Stimulated activated CD8-positive, alpha-beta memory T cell treated with anti-CD3 and anti-CD28 coated beads, Interleukin-4, amount 100 ng/mL, for 48 hours (primary cell): ENCODE data around the gene ACCS.

Source experiments
- DNase-seq: peaks from one replicate; pipeline ENCODE4 v3.0.0-alpha.2; 2020

ACCS gene

DNA sequence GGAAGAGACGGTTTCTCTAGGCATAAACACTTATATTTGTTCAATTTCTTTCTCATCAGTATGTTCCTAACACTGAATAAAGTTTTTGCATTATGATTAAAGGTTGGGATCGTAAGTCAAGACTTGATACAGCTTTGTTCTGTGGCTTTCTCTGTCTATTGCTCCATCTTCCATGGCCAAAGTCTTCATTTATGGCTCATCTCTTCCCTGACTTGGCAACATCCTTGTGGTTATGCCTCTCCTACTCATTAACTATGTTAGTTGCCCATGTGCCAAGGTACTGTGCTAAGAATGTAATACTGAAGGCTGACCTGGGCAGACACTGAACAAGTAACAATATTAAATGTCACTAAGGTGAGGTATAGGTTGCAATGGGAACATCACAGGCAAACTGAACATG lies 19.9 kb upstream of the ACCS start:
- no peak for DNase-seq

- no peak for DNase-seq
Measured at GRCh38 chr11:44047298-44047697, 18.8 kb upstream of the ACCS start.

DNA sequence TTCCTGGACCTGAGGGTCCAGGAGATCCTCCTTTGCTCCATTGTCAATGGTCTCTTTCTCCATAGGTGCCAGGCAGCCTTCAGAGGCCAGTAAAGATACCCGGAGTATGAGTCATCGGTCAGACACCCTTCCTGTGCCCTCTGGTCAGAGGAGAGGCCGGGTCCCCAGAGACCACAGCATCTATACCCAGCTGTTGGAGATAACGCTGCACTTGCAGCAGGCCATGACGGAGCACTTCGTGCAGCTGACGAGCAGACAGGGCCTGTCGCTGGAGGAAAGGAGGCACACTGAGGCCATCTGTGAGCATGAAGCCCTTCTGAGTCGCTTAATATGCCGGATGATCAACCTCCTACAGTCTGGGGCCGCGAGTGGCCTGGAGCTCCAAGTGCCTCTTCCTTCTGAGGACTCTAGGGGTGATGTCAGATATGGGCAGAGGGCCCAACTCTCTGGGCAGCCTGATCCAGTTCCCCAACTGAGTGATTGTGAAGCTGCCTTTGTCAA lies 18.1 kb upstream of the ACCS start, which contains the start of gene ACCSL:
Gene ACCSL, plus strand, starts transcription at position 51 of the 501 bp plus-strand sequence. Its CDS starts 56 bp downstream, at position 107.
- DNase-seq: no peak

DNA sequence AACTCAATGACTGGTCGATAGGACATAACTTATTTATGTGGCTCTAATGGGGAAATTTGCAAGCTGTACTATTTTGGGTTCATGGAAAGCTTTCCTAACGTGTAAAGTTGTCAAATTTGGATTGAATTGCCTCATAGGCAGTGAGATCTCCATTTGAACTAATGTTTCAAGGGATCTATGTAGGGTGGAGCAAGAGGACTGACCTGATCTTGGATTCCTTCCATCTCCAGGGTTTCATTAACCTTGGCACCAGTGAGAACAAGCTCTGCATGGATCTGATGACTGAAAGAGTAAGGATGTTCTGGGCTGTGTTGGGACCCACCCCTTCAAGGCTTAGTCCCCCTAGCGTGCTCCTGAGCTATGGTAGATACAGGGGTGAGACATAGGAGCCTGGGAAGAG lies 16.2 kb upstream of the ACCS start:
- no peak for DNase-seq

- DNase-seq: no peak
Measured at GRCh38 chr11:44051171-44051570, 14.9 kb upstream of the ACCS start.

- no peak for DNase-seq
Measured at GRCh38 chr11:44057340-44057739, 8.7 kb upstream of the ACCS start.

DNA sequence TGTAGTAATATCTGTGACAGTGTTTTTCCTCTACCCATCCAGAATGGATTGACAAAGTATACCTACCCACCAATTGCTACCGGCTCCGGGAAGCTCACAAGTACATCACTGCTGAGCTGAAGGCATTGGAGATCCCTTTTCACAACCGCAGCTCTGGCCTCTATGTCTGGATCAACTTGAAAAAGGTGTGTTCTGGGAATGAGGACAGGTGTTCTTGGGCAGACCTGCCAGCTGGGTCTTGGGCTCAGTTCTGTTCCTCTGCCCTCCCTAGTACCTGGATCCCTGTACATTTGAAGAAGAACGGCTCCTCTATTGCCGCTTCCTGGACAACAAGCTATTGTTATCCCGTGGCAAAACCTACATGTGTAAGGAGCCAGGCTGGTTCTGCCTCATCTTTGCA lies 7.8 kb upstream of the ACCS start:
- no peak for DNase-seq

DNA sequence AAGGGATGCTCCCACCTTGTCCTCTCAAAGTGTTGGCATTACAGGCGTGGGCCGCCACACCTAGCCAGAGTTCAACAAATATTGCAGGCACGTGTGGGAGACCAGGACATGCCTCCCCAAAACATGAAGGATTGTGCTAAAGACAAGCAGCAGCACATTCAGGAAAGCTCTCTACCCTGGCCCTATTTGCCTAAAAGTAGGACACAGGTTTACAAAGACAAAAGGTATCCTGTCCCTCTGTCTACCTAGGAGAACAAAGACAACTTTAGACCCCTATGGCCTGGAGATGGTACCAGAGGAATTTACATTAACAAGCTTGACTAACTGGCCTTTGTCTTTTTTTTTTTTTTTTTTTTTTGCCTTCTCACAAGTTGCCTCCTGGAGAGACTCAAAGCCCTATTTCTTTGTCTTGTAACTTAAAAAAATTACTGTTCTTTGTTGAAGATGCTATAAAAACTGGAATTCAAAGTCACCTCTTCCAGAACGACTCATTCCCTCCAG lies 859 bp upstream of the ACCS start:
- no peak for DNase-seq

DNA sequence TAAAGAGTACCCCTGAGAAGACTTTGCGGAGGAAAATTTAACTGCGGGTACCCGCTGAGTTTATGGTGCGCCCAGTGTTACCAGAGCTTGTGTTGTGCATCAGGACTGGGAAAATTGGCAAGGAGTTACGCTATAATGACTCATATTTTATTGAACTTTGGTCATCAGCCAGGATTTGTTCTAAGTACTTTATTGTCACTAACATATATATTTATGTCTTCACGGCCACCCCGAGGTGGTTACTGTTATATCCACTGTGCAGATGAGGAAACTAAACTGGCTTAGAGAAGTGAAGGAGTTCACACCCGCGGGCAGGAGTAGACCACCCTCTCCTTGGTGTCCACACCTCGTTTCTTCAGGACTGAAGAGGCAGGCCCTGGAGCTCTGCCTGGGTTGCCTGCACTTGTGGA lies 667 bp downstream of the ACCS start:
- DNase-seq: no peak

GRCh38 chr11:44067266-44067665 lies 1.2 kb downstream of the ACCS start:
- no peak for DNase-seq

DNA sequence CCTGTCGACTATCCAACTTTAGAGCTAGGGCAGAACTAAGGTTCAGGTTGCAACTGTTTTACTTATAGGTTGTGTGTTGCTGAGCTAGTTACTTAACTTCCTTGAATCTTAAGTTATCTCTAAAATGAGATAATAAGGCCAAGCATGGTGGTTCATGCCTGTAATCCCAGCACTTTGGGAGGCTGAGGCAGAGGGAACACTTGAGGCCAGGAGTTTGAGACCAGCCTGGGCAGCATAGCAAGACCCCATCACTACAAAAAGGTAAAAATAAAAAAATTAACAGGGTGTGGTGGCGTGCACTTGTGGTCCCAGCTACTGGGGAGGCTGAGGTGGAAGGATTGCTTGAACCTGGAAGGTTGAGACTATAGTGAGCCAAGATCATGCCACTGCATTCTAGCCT lies 2.1 kb downstream of the ACCS start:
- no peak for DNase-seq

DNA sequence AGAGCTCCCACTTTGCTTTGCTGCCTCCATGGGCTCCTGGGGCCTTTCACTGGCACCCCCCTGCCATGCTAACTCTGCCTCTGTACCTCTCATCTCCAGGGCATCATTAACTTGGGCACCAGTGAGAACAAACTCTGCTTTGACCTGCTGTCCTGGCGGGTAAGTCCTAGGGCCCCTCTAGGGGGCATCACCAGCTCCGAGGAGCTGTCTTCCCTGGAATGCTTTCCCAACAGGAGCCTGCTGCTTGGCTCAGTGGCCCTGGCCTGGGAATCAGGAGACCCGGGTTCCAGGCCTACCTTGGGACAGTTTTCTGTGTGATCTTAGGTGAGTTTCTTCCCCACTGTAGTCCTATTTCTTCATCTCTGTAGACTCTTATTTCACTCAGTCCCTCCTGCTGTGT lies 5.1 kb downstream of the ACCS start:
- no peak for DNase-seq

DNA sequence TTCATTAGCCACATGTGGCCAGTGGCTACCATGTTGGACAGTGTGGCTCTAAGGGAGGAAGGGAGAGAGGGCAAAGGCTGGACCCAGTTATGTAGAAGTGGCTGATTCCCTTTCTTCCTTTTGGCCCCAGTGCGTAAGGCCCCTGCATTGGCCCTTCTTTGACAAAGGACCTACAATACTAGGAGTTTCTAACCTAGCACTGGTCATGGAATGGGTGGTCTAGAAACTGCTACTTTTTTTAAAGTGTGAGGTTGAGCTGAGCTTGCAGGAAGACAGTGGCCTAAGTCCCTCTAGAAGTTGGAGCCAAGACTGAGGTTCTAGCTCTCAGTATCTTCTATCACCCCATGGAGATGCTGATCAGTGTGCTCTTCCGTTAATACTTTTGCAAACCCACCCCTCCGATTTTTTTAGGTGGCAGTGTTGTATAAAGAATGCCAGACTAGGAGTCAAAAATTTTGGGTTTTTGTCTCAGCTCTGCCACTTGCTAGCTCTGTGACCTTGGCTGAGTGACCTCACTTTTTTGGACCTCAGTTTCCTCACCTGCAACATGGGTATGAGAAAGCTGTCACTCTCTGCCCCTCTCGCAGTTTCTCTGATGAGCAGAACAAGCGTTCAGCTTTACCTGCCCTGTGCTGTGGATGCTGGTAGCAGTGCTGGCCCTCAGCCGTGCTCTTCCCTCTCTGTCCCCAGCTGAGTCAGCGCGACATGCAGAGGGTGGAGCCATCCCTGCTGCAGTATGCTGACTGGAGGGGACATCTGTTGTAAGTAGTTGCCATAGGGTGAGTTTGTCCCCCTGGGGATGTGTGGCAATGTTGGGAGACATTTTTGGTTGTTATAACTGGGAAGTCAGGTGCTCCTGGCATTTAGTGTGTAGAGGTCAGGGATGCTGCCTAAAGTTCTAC lies 6.9 kb downstream of the ACCS start:
- no peak for DNase-seq

- DNase-seq: no peak
Measured at GRCh38 chr11:44078794-44079193, 12.7 kb downstream of the ACCS start.

GRCh38 chr11:44079376-44079775 lies 13.3 kb downstream of the ACCS start:
- no peak for DNase-seq

GRCh38 chr11:44080951-44081350 lies 14.9 kb downstream of the ACCS start:
- DNase-seq: no peak

DNA sequence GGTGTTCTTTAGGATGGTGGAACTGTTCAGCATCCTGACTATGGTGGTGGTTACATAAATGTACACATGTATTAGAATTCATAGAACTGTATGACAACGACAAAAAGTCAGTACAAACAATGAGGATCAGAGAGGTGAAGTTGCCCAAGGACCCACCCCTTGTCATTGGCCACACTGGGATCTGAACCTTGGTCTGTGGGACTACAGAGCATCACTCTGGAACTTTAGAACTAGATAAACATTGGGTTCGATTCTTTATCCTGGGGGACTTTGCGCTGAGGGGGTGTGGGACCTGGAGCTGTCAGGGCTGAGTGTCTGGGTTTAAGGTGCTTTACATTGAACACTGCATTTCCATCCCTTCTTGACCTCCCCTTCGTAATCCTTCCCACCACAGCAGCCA lies 16.6 kb downstream of the ACCS start:
- DNase-seq: no peak

DNA sequence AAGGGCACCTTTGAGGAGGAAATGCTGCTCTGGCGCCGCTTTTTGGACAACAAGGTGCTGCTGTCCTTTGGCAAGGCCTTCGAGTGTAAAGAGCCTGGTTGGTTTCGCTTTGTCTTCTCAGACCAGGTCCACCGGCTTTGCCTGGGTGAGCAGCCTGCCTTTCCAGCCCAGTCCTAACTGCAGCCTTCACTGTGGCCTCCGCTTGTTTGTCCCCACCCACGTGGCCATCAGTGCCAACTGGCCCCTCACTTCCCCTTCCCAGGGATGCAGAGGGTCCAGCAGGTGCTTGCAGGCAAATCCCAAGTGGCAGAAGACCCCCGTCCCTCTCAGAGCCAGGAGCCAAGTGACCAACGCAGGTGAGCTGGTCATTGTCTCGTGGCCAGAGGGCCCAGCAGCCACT lies 17.4 kb downstream of the ACCS start:
- DNase-seq: no peak

- DNase-seq: no peak
Measured at GRCh38 chr11:44083906-44084305, 17.8 kb downstream of the ACCS start.

DNA sequence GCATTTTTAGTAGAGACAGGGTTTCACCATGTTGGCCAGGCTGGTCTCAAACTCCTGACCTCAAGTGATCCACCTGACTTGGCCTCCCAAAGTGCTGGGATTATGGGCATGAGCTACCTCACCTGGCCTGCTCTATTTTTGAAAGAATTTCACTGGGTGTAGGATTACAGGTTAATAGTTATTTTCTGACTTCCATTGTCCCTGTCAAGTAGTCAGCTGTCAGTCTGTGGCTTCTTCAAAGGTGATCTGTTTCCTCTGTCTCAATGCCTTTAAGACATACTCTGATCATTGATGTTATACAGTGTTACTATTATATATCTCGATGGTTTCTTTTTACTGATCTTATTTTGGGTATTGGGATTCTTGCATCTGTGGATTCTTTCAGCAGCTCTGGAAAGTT lies 19.3 kb downstream of the ACCS start:
- no peak for DNase-seq

DNA sequence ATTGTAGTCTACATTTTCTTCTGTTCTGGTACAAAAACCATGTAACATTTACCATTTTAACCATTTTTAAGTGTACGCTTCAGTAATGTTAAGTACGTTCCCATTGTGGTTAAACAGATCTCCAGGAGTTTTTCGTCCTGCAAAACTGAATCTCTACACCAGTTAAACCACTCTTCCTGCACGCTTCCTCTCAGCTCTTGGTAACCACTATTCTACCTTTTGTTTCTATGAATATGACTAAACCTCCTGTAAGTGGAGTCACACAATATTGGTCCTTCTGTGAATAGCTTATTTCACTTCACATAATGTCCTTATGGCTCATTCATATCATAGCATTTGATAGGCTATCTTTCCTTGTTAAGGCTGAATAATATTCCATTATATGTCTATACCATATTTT lies 22.3 kb downstream of the ACCS start:
- no peak for DNase-seq

DNA sequence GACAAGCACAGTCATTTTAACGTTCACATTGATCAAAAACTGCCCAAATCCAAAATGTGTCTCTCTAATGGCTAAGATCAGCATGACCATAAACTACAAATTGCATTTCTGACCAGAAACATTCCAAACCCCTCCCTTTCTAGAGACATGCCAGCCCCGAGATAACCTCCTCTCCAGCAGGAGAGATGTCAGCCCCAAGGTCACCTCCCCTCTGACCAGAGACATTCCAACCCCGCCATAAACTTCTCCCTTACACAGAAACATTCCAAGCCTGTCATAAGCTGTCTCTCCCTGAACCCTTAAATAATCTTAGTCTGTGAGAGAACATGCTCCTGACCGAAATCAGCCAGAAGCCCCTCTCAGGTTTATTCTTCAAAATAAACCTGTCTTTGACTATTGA lies 22.8 kb downstream of the ACCS start:
- no peak for DNase-seq

- no peak for DNase-seq
Measured at GRCh38 chr11:44090539-44090938, 24.5 kb downstream of the ACCS start.

GRCh38 chr11:44094260-44094868 lies 28.3 kb downstream of the ACCS start:
- DNase-seq: peak; percentile 87
